HepG2 (cell line): Measurements from ENCODE around the gene C11orf24. TPM values are rescaled to one million over a fixed set of nuclear protein-coding genes. Genes with fewer than 3 reads are reported as not detected.

Experiments used
- ATAC-seq: fragments of 200-7000 bp; cut with Tn5 transposase; 3 replicates; pipeline ENCODE4 v1.9.1; 2020; ENCODE audit warnings: mild to moderate bottlenecking, moderate library complexity
- BruUV-seq: library from RNA; stranded (reverse); fragments of 400-500 nt; replicated peaks from 2 replicates; lab custom pipeline; 2021; lab: Mats Ljungman, UMichigan
- CTCF ChIA-PET: fragments of 300-600 bp; formaldehyde crosslinking; extraction: SDS; loops from one replicate; lab custom pipeline; 2021; ENCODE audit warnings: low total read pairs, inconsistent platforms, low intra/inter-chr PET ratio; lab: Yijun Ruan, JAX
- POLR2A ChIA-PET: fragments of 350-600 bp; sonication (Branson Sonifier 250); formaldehyde crosslinking; loops from one replicate; lab custom pipeline; 2020; ENCODE audit warnings: antibody characterized with exemption, inconsistent platforms; lab: Yijun Ruan, JAX
- DNase-seq: peaks from one replicate; pipeline ENCODE4 v3.0.0-alpha.2; 2015; ENCODE audit warnings: low spot score
- FAIRE-seq: peaks from 3 replicates; lab custom pipeline; 2011; peaks lifted over from hg19 to GRCh38; lab: Jason Lieb, UNC
- H2AFZ ChIP-seq: one replicate; pipeline ENCODE4 v1.6.1; 2011; ENCODE audit warnings: low read length, inconsistent platforms
- H3K27ac ChIP-seq: fragments of 300-600 bp; 3 replicates; pipeline ENCODE4 v1.8.0; 2011; ENCODE audit warnings: mixed run types, mild to moderate bottlenecking, mixed read lengths, low read length, inconsistent platforms; ENCODE audit not compliant: insufficient read depth; ENCODE audit errors: extremely low read length
- H3K27me3 ChIP-seq, 2 experiments: fragments of 200-600 bp in 1 of 2; 2 replicates in 1 of 2; 3 replicates in 1 of 2; pipeline versions ENCODE4 v1.6.0 to v1.8.0; 2011; ENCODE audit warnings: low read length in 2 of 2, mild to moderate bottlenecking in 2 of 2, moderate library complexity in 2 of 2, inconsistent platforms in 1 of 2; ENCODE audit not compliant: insufficient read depth in 2 of 2, control insufficient read depth in 1 of 2
- H3K36me3 ChIP-seq, 2 experiments: fragments of 200-600 bp in 1 of 2; replicated peaks in 1 of 2; 2 replicates in 1 of 2; 3 replicates in 1 of 2; pipeline versions ENCODE4 v1.5.1 to v1.8.0; 2011; ENCODE audit warnings: low read length in 2 of 2, inconsistent platforms in 1 of 2; ENCODE audit not compliant: insufficient read depth in 2 of 2, control insufficient read depth in 1 of 2
- H3K4me1 ChIP-seq: 2 replicates; pipeline ENCODE4 v1.5.1; 2012; ENCODE audit warnings: low read length, inconsistent platforms; ENCODE audit not compliant: insufficient read depth
- H3K4me2 ChIP-seq: 2 replicates; pipeline ENCODE4 v1.6.0; 2011; ENCODE audit warnings: low read depth, low read length, inconsistent platforms
- H3K4me3 ChIP-seq, 3 experiments: fragments of 200-600 bp in 1 of 3; sonication (generic), shearing (Covaris generic) in 1 of 3; replicated peaks in 1 of 3; 2 replicates each; pipeline ENCODE4 v1.5.1; 2011 to 2016; ENCODE audit warnings: low read length in 3 of 3, inconsistent platforms in 2 of 3, low read depth in 2 of 3, mild to moderate bottlenecking in 2 of 3, control low read depth in 1 of 3, mixed read lengths in 1 of 3; ENCODE audit not compliant: insufficient read depth in 1 of 3
- H3K79me2 ChIP-seq: one replicate; pipeline ENCODE4 v1.6.1; 2011; ENCODE audit warnings: low read length, inconsistent platforms; ENCODE audit not compliant: insufficient read depth
- H3K9ac ChIP-seq: 2 replicates; pipeline ENCODE4 v1.6.0; 2011; ENCODE audit warnings: mild to moderate bottlenecking, low read depth, low read length, inconsistent platforms; ENCODE audit not compliant: insufficient read depth
- H3K9me3 ChIP-seq: 2 replicates; pipeline ENCODE4 v1.5.1; 2012; ENCODE audit warnings: mild to moderate bottlenecking, low read length
- H4K20me1 ChIP-seq: 2 replicates; pipeline ENCODE4 v1.6.0; 2011; ENCODE audit warnings: inconsistent platforms, mild to moderate bottlenecking, low read length, moderate library complexity; ENCODE audit not compliant: insufficient read depth
- ETV5 ChIP-seq: IDR thresholded peaks from 2 replicates; pipeline ENCODE4 v1.6.1; 2018; ENCODE audit warnings: missing biosample characterization, missing genetic modification reagents, inconsistent platforms, borderline replicate concordance
- HDAC2 ChIP-seq: sonication (generic); formaldehyde crosslinking; IDR thresholded peaks from 2 replicates; pipeline ENCODE4 v1.4.0; 2020; ENCODE audit warnings: missing genetic modification reagents
- TBX2 ChIP-seq: sonication (generic); formaldehyde crosslinking; IDR thresholded peaks from 2 replicates; pipeline ENCODE4 v1.5.0; 2020; ENCODE audit warnings: missing genetic modification reagents, mild to moderate bottlenecking, borderline replicate concordance
- ZBTB40 ChIP-seq, 2 experiments: fragments of 450-650 bp in 1 of 2; sonication (generic) in 1 of 2; formaldehyde crosslinking in 1 of 2; IDR thresholded peaks; 2 replicates each; pipeline versions ENCODE4 v1.6.1 to v1.8.0; 2016 to 2022; ENCODE audit warnings: antibody characterized with exemption in 1 of 2, mild to moderate bottlenecking in 1 of 2, missing genetic modification reagents in 1 of 2
- WGBS: methylation state at CpG from one replicate; pipeline ENCODE4 v1.1.6; 2017; ENCODE audit warnings: low lambda C conversion rate; 5-methylcytosine and 5-hydroxymethylcytosine counted together
- in situ Hi-C: cut with HindIII; loops from 2 replicates; pipeline ENCODE4 v1.10.0; 2017; ENCODE audit warnings: low pct_unique_long_range_greater_than_20kb; ENCODE audit not compliant: extremely low pct_ligation_motif_present
- intact Hi-C: fragments of 100-400 bp; cut with micrococcal nuclease; formaldehyde crosslinking; loops from one replicate; pipeline ENCODE4 v1.10.0; 2022; ENCODE audit not compliant: unreplicated experiment
- polyA plus RNA-seq, 8 experiments: library from polyadenylated mRNA; depleted of rRNA in 3 of 8; stranded (reverse) in 7 of 8; unstranded in 1 of 8; fragments of >200 nt; fragmentation: Illumina TruSeq in 4 of 8; extraction: Trizol in 4 of 8; gene quantifications; 2 replicates each; pipeline versions ENCODE4 v1.2.1 to v1.2.3, GENCODE V29; 2011 to 2016; ENCODE audit warnings: low read depth in 4 of 8, missing spikeins in 1 of 8, mixed read lengths in 1 of 8; ENCODE audit not compliant: insufficient read depth in 1 of 8
- total RNA-seq, 5 experiments: library from RNA; depleted of rRNA; stranded (reverse); fragments of >200 nt; fragmentation: Illumina TruSeq; extraction: Trizol; gene quantifications; 2 replicates each; pipeline ENCODE4 v1.2.3, GENCODE V29; 2016; ENCODE audit warnings: low read depth in 1 of 5
- TF ChIP-seq, protein P1 (sequence below): sonication (generic); formaldehyde crosslinking; IDR thresholded peaks from 2 replicates; pipeline ENCODE4 v1.9.0; 2021; ENCODE audit warnings: mild to moderate bottlenecking, missing genetic modification reagents

The C11orf24 gene
- total and polyA plus RNA-seq, 2 of the 13 experiments (the other 11 are each of a cell fraction or from before 2014, with no cell fraction given): 52.9 to 55.5 TPM

- TF ChIP-seq ZBTB40 (IDR thresholded peaks at IDR 0.05) (no peak), ZBTB40 (CRISPR knock-in tag; IDR thresholded peaks at IDR 0.05) (no peak)
- TF ChIP-seq, all 625 proteins: peak for 0
Observed at GRCh38 chr11:68264741-68265540, 6.8 kb downstream of the C11orf24 start (continued).

GRCh38 chr11:68264244-68264643, 7.5 kb downstream of the C11orf24 start:
- no peaks in the 10 kb centered on the region; the same call in 1 of the 2 replicates for H4K20me1 ChIP-seq
- no peak overlapping the region for H3K4me3 ChIP-seq
- no peak overlapping the region for H3K9ac ChIP-seq
- H3K36me3 ChIP-seq: peaks cover 24 to 71% of the 10 kb centered on the region in 2 experiments
- in situ Hi-C loops: no loop called here
- 97% methylated on average over 1 of the region's 1 CpG for WGBS
- no peak for ATAC-seq
- H3K4me1 ChIP-seq: peaks cover 18% of the 10 kb centered on the region
- no peaks in the 10 kb centered on the region for H3K9me3 ChIP-seq
- ChIA-PET POLR2A (no interaction called here), CTCF (no interaction called here)
- FAIRE-seq: no peak
- BruUV-seq: no TSS peak
- H2AFZ ChIP-seq: no peak overlapping the region
- no peaks in the 10 kb centered on the region for H3K27me3 ChIP-seq
- H3K79me2 ChIP-seq: peaks cover 12% of the 10 kb centered on the region
- H3K27ac ChIP-seq: no peak overlapping the region
- no peak overlapping the region for H3K4me2 ChIP-seq
- no peak for DNase-seq
- intact Hi-C loops: no loop called here
- TF ChIP-seq, protein P1, sequence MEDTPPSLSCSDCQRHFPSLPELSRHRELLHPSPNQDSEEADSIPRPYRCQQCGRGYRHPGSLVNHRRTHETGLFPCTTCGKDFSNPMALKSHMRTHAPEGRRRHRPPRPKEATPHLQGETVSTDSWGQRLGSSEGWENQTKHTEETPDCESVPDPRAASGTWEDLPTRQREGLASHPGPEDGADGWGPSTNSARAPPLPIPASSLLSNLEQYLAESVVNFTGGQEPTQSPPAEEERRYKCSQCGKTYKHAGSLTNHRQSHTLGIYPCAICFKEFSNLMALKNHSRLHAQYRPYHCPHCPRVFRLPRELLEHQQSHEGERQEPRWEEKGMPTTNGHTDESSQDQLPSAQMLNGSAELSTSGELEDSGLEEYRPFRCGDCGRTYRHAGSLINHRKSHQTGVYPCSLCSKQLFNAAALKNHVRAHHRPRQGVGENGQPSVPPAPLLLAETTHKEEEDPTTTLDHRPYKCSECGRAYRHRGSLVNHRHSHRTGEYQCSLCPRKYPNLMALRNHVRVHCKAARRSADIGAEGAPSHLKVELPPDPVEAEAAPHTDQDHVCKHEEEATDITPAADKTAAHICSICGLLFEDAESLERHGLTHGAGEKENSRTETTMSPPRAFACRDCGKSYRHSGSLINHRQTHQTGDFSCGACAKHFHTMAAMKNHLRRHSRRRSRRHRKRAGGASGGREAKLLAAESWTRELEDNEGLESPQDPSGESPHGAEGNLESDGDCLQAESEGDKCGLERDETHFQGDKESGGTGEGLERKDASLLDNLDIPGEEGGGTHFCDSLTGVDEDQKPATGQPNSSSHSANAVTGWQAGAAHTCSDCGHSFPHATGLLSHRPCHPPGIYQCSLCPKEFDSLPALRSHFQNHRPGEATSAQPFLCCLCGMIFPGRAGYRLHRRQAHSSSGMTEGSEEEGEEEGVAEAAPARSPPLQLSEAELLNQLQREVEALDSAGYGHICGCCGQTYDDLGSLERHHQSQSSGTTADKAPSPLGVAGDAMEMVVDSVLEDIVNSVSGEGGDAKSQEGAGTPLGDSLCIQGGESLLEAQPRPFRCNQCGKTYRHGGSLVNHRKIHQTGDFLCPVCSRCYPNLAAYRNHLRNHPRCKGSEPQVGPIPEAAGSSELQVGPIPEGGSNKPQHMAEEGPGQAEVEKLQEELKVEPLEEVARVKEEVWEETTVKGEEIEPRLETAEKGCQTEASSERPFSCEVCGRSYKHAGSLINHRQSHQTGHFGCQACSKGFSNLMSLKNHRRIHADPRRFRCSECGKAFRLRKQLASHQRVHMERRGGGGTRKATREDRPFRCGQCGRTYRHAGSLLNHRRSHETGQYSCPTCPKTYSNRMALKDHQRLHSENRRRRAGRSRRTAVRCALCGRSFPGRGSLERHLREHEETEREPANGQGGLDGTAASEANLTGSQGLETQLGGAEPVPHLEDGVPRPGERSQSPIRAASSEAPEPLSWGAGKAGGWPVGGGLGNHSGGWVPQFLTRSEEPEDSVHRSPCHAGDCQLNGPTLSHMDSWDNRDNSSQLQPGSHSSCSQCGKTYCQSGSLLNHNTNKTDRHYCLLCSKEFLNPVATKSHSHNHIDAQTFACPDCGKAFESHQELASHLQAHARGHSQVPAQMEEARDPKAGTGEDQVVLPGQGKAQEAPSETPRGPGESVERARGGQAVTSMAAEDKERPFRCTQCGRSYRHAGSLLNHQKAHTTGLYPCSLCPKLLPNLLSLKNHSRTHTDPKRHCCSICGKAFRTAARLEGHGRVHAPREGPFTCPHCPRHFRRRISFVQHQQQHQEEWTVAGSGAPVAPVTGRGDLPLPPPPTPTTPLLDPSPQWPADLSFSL (CRISPR knock-in tag): no peak
- TF ChIP-seq HDAC2 (CRISPR knock-in tag): no peak
- no peak for TF ChIP-seq ETV5
- TF ChIP-seq TBX2 (CRISPR knock-in tag): no peak
